Lower leg skin (tissue), 3 donors: Measurements from ENCODE around the gene IKZF1.

ENCODE experiments used
- CTCF ChIP-seq, 3 donors: fragments of 450-650 bp; IDR thresholded peaks; one replicate each; pipeline ENCODE4 v1.5.1; 2016; ENCODE audit warnings: antibody characterized with exemption in 3 of 3, mild to moderate bottlenecking in 3 of 3, moderate library complexity in 2 of 3
- POLR2A ChIP-seq, 2 donors: fragments of 450-650 bp; IDR thresholded peaks; one replicate each; pipeline ENCODE4 v1.6.1; 2016 to 2017; ENCODE audit warnings: antibody characterized with exemption in 2 of 2, mild to moderate bottlenecking in 1 of 2, moderate library complexity in 1 of 2

- TF ChIP-seq CTCF (IDR thresholded peaks at IDR 0.05) = no peak
- TF ChIP-seq POLR2A (IDR thresholded peaks at IDR 0.05) = no peak
Measured at GRCh38 chr7:50359995-50360925, 55.7 kb downstream of the IKZF1 start.
